AG20443 (cell line): ENCODE data around the gene CFAP73.
"Not testable (repeated sequence)": the region's sequence is repeated elsewhere in the genome, so short reads cannot be mapped to it uniquely, and the experiment has no call there.

Experiments
- DNase-seq: peaks from one replicate; pipeline ENCODE4 v3.0.0; 2012; ENCODE audit warnings: low spot score, mixed read lengths

The CFAP73 gene

GRCh38 chr12:113149361-113150150, at the start of gene CFAP73:
Gene CFAP73, plus strand, starts transcription at chr12:113149724. Its CDS starts 134 bp downstream, at chr12:113149858.
- DNase-seq = peak; percentile 94

DNA sequence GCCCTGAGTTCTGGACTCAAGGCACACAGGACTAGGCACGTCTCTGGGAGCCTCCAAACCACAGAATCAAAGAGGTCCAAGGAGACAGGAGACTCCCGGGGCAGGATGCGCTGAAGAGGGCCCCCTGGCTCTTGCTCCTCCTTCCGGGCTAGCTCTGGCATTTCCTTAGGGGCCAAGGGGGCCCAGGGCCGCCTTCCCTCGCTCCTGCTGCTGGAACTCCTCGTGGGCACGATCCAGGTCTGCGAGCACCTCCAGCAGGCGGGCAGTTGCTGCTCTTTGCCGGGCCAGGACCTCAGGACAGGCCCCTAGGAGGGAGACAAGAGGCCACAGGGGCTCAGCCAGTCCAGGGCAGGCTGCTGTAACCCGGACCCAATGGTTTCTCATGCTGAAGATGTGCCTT, 49.8 kb upstream of the CFAP73 start:
- DNase-seq = no peak

DNA sequence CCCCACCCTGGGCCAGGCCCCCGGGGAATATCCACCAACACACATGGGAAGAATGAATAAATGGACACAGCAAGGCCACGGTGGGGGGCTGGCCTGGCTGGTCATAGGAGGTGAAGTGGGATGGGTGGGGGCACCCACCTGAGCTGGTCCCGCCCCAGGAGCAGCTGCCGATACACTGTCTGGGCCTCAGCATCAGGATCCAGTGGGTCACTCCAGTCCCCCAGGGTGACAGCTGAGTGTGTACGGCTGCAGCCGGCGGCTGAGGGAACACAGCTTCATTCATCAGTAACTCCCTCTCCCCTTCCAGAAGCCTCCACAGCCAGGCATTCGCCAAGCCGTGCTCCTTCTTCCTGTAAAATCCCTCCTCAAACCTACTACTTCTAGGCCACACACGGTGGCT, 47.8 kb upstream of the CFAP73 start:
- DNase-seq = no peak

DNA sequence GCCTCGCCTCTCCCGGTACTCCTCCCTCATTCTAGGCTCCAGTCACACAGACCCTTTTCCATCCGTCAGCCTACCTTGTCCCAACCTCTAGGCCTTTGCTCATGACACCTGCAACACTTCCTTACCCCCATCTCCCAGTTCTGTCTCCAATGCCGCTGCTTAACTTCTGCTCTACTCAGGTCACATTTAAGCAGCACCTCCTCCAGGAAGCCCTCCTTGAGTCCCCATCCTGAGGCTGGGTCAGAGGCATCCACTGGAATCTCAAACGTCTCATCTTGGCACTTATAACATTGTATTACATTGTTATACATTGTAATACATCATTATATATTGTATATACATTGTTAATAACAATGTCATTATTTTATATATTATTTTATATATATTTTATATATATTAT, 46.7 kb upstream of the CFAP73 start:
- no peak for DNase-seq

GRCh38 chr12:113103756-113104450, 45.6 kb upstream of the CFAP73 start:
- DNase-seq = no peak

DNA sequence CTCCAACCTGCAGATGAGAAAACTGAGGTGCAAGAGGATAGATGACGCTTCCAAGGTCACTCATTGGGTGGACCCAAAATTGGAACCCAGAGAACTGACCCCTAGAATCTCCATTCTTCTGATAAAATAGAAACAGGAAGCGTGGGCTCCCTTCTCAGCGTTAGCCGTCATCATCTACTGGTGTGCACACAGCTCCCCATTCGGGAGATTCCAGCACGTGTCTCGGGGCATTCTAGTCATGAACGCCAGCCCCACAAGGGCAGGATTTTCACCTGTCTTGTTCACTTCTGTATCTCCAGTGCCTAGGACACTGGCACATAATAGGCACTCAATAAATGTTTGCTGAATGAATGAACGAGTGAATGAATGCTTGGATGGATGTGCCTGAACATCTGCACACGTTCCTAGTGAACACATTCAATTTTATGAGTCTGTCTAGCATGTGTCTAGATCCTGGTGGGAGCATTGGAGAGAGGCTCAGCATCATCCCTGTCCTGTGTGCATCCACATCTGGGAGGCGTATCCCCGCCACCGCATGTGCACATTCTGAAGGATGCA, 44.5 kb upstream of the CFAP73 start:
- no peak for DNase-seq

DNA sequence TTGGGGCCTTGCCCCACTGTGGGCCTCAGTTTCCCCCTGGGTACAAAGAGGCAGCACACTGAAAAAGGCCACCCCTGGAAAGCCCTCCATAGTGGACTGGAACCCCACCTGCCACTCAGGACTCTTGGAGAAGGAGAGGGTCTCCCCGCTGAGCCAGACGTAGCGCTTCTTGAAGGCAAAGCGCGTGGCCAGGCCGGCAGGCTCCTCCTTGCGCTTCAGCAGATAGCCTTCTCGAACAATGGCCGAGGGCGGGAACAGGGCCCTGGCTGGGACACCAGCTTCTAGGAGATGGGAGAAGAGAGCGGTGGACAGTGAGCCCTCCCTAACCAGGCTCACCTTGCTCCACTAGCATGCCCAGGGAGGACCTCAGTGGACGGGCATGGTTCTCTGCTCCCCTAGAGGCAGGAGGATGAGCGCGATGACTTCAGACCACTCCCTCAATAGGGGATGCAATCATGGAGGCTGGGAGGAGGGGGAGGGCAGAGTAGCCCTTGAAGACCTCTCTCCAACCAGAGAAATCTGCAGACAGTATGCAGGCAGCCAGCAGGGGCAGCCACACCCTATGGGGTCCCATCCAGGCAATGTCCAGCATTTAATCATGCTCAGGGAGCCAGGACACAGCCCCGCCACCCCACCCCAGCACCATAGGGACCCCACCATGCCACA, 43.8 kb upstream of the CFAP73 start:
- DNase-seq = no peak

DNA sequence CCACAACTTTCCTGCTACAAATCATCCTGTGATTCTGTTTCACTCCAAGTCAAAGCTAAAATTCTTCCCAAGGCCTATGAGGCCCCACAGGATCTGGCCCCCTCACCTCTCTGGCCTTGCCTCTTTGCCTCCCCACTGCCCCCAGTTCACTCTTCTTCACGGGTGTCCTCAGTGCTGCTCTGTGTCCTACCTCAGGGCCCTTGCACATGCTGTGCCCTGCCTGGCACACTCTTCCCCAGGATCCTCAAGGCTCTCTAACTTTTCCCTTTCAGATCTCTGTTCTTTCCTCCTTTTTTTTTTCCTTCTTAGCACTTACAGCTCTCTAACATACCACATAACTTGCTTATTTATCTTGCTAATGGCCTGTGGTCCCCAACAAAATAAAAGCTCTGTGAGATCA, 43.2 kb upstream of the CFAP73 start:
- no peak for DNase-seq

DNA sequence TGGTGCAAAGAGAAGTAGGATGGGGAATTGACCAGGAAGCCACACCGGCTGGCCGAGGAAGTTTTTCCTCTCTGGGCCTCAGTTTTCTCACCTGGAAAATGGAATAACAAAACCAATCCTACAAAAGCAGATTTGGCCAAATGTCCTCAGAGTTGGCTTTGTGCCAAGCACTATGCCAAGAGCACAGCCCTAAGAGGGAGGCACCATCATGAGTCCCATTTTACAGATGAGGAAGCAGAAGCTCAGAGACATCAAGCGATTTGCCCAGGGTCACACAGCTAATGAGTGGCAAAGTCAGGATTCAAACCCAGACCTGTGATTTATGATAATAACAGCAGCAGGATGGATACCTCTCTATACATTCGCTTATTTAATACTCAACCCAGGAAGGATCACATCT, 41.2 kb upstream of the CFAP73 start:
- DNase-seq = no peak

DNA sequence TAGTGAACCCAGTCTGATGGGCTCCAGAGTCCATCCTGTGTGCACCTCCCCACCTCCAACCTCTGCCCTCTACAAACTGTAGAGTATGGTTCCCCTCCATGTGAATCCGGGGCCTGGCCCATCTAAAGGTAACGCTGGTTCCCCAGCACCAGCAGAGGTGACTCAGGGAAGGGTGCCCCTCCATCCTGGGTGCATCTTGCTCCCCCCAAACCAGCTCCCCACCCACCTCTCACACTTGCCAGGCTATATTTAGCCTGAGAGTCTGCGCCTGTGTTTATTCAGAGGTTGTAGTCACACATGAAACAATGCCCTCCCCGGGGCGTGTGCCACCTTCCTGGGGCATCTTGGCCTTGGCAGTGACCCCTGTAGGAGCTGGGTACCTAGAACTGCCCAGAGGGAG, 40.2 kb upstream of the CFAP73 start:
- no peak for DNase-seq

- DNase-seq = no peak
Observed at GRCh38 chr12:113109872-113110599, 39.5 kb upstream of the CFAP73 start.

GRCh38 chr12:113111247-113111646, 38.3 kb upstream of the CFAP73 start:
- DNase-seq = no peak

DNA sequence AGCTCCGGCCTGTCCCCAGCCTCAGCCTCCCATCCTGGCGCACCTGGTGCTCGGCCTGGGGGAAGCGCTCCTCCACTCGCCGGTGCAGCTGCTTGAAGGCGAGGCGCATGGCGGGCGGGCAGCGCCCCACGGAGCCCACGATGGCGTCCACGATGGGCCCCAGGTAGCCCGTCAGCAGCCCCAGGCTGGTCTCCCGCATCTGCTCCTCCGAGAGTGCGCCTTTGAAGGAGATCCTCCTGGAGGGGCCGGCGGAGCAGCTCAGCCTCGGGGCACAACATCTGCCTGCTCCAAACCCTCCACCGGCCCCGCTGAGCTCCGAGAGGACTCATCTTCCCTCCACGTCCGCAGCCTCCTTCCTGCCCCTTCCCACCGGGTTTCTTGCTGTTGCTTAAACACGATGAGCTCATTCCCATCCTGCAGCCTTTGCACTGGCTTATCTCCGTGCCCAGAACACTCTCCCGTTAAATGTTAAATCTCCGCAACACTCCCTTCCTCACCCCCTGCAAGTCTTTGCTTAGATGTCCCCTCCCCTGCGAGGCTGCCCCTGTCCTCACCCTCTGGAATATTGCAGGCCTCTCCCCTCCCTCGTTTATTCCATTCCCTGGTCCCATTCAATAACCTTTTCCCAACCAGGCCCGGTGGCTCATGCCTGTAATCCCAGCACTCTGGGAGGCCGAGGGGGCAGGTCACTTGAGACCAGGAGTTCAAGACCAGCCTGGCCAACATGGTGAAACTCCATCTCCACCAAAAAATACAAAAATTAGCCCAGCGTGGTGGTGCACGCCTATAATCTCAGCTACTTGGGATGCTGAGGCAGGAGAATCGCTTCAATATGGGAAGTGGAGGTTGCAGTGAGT, 37.3 kb upstream of the CFAP73 start:
- no peak for DNase-seq

DNA sequence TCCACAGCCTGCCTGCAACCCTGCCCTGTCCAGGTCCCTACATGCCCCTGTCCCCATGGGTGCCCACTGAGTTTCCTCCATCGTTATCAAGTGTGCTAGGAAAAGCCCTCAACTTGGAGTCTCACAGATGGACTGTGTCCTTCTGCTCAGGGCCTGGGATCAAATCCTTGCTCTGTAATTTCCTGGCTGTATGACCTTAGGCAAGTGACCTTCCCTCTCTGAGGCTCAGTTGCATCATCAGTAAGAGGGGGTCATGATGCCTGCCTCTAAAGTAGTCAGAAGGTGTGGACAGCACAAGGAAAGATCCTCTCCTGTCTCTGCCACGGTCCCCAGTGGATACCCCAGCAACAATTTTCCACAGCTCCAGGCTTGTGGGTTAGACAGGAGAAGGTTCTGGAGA, 36.1 kb upstream of the CFAP73 start:
- no peak for DNase-seq

DNA sequence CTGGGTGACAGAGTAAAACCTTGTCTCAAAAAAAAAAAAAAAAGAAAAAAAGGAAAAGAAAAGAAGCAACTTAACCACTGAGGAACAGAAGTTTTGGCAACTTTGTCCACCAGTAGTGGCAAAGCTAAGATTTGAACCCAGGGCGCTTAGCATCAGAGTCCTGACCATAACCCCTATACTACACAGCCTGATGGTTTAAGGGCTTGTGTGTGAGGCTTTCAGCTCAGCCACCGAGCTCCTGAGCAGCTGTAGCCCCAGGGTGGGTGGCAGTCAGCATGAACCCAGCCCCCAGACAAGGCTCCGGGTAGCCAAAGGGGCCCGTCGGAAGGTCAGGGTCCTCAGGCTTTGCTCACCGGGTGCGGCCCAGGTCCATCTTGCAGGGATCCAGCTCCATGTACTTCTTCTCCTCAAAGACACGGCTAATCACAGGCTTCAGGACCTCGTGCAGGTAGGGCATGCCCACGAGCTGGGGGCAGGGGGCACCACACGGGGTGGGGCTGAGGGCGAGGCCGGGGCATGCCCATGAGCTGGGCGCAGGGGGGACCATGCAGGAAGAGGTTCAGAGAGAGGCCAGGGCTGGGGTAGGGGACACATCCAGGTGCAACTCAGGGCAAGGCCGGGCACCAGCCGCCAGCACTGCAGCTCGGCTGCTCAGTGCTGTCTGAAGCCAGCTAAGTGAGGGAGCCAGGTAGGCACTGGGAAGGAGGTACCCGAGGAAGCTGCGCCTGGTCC, 34.9 kb upstream of the CFAP73 start:
- DNase-seq = no peak

DNA sequence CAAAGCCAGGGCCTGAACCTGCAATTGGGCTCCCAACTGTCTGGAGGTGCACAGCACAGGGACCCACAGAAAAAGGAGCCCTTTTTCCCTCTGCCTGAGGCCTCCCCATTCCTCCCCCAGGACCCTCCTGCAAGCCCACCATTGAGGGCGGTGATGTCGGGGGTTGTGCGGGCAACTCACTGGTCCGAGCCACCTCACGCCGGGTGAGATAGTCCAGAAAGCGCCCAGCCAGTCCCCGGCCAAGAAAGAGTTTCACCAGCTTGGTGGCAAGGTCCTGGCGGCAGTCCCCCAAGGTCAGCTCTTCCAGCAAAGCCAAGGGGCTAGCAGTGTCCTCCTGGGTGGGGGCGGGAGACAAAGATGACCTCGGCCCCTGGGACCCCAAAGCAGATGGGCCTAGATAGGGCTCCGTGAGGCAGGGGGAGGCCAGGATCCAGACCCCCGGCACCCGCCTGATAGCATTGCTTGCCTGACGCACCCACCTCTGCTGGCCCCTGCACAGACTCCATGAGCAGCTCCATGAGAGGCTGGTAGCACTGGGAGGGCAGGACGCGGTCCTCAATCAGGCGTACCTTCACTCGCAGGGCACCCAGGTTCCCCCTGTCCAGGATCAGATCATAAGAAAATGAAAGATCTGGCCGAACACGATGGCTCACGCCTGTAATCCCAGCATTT, 33.9 kb upstream of the CFAP73 start:
- no peak for DNase-seq

DNA sequence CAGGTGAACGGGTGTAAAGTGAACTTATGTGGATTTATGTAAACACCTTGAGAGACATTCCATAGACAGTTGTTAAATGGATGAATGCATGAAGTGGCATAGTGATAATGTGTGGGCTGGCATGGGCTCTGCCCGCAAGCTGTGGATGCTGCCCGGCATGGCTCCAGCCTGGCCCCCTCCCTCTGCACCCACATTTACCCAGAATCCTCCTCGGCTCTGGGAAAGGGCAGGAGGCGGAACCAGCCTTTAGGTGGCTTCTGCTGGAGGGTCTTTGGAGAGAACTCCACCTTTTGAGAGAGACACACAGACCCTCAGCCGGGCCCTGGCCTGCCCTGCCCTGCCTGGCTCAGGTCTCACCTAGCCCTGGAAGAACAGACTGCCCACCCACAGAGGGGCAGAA, 32.6 kb upstream of the CFAP73 start:
- no peak for DNase-seq

GRCh38 chr12:113117684-113118083, 31.8 kb upstream of the CFAP73 start:
- DNase-seq = not testable (repeated sequence)

DNA sequence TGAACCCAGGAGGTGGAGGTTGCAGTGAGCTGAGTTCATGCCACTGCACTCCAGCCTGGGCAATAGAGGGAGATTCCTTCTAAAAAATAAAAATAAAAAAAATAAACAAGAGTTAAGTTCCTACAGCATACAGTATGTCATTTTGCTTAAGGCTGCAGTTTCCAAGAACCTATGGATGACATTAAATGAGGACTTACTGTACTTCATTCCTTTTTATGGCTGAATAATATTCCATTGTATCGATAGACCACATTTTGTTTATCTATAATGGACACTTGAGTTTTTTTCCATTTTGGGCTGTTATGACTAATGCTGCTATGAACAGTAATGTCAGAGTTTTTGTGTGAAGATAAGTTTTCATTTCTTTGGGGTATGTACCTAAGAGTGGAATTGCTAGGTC, 31.4 kb upstream of the CFAP73 start:
- no peak for DNase-seq
